Measurements from ENCODE around the gene SLC22A25. TPM values are rescaled to one million over a fixed set of nuclear protein-coding genes. Genes with fewer than 3 reads are reported as not detected.

Gene SLC22A25
- total and polyA plus RNA-seq, 2 of the 13 experiments (the other 11 are each of a cell fraction or from before 2014, with no cell fraction given), result 0.18 to 0.42 TPM

DNA sequence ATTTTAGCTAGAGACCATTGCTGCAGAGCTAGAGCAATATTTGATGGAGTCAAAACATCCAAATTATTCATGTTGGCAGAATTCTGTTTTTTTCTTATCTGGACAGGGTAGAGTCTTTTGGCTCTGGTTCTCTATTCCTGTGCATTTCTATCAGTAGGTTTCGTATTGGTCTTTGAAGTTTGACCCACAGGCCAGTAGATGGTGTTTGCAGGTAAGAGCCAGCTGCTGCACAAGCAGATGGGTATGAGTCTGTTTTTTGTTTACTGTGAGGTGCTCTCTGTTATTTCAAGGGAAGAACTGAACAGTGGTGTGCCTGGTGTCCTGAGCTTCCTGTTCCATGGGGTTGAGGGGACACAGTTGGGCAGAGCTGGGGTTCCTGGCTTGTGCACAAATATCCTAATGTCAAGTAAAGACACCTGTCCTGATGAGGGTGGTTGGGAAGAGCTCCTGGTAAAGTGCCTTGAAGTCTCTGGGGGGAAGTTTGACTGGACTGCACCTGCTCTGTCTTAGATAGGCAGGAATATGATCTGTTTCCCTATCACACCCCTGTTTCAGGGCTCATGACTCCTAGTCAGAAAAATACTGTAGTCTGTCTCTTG, 34.0 kb upstream of the SLC22A25 start (continued):
- 0 out of 2 replicates have a peak, but pooled peaks have one; percentile 49 for TF ChIP-seq CBX5 (CRISPR knock-in tag; IDR thresholded peaks at IDR 0.05; ENCODE audit: borderline replicate concordance)
- TF ChIP-seq, protein P1, sequence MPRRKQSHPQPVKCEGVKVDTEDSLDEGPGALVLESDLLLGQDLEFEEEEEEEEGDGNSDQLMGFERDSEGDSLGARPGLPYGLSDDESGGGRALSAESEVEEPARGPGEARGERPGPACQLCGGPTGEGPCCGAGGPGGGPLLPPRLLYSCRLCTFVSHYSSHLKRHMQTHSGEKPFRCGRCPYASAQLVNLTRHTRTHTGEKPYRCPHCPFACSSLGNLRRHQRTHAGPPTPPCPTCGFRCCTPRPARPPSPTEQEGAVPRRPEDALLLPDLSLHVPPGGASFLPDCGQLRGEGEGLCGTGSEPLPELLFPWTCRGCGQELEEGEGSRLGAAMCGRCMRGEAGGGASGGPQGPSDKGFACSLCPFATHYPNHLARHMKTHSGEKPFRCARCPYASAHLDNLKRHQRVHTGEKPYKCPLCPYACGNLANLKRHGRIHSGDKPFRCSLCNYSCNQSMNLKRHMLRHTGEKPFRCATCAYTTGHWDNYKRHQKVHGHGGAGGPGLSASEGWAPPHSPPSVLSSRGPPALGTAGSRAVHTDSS (CRISPR knock-in tag; conservative IDR thresholded peaks at IDR 0.05), result no peak
- 0 out of 2 replicates have a peak, but pooled peaks have one; percentile 37 for TF ChIP-seq ZKSCAN8 (CRISPR knock-in tag; IDR thresholded peaks at IDR 0.05; ENCODE audit: borderline replicate concordance)
- TF ChIP-seq, protein P2, sequence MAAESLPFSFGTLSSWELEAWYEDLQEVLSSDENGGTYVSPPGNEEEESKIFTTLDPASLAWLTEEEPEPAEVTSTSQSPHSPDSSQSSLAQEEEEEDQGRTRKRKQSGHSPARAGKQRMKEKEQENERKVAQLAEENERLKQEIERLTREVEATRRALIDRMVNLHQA (CRISPR knock-in tag; IDR thresholded peaks at IDR 0.05), result no peak
- no peak for TF ChIP-seq ZNF816 (CRISPR knock-in tag; IDR thresholded peaks at IDR 0.05; ENCODE audit: borderline replicate concordance)
- no peak for TF ChIP-seq ZNF737 (CRISPR knock-in tag; IDR thresholded peaks at IDR 0.05; ENCODE audit: borderline replicate concordance)
- no peak for TF ChIP-seq EHMT2 (IDR thresholded peaks at IDR 0.05; ENCODE audit: borderline replicate concordance, low read depth, low read length)
- TF ChIP-seq ZFP36L1 (CRISPR knock-in tag; IDR thresholded peaks at IDR 0.05), result no peak
- TF ChIP-seq KLF11 (CRISPR knock-in tag; IDR thresholded peaks at IDR 0.05), result no peak
- peak; percentile 10; the same call in 1 of the 2 replicates for TF ChIP-seq ZMYM3 (CRISPR knock-in tag; IDR thresholded peaks at IDR 0.05)
- TF ChIP-seq, protein P3, sequence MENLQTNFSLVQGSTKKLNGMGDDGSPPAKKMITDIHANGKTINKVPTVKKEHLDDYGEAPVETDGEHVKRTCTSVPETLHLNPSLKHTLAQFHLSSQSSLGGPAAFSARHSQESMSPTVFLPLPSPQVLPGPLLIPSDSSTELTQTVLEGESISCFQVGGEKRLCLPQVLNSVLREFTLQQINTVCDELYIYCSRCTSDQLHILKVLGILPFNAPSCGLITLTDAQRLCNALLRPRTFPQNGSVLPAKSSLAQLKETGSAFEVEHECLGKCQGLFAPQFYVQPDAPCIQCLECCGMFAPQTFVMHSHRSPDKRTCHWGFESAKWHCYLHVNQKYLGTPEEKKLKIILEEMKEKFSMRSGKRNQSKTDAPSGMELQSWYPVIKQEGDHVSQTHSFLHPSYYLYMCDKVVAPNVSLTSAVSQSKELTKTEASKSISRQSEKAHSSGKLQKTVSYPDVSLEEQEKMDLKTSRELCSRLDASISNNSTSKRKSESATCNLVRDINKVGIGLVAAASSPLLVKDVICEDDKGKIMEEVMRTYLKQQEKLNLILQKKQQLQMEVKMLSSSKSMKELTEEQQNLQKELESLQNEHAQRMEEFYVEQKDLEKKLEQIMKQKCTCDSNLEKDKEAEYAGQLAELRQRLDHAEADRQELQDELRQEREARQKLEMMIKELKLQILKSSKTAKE (CRISPR knock-in tag; IDR thresholded peaks at IDR 0.05; ENCODE audit: borderline replicate concordance), result no peak
- TF ChIP-seq ARNTL (CRISPR knock-in tag; IDR thresholded peaks at IDR 0.05), result no peak
- TF ChIP-seq, protein P4, sequence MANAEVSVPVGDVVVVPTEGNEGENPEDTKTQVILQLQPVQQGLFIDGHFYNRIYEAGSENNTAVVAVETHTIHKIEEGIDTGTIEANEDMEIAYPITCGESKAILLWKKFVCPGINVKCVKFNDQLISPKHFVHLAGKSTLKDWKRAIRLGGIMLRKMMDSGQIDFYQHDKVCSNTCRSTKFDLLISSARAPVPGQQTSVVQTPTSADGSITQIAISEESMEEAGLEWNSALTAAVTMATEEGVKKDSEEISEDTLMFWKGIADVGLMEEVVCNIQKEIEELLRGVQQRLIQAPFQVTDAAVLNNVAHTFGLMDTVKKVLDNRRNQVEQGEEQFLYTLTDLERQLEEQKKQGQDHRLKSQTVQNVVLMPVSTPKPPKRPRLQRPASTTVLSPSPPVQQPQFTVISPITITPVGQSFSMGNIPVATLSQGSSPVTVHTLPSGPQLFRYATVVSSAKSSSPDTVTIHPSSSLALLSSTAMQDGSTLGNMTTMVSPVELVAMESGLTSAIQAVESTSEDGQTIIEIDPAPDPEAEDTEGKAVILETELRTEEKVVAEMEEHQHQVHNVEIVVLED (CRISPR knock-in tag; IDR thresholded peaks at IDR 0.05; ENCODE audit: borderline replicate concordance), result no peak
- TF ChIP-seq, protein P5, sequence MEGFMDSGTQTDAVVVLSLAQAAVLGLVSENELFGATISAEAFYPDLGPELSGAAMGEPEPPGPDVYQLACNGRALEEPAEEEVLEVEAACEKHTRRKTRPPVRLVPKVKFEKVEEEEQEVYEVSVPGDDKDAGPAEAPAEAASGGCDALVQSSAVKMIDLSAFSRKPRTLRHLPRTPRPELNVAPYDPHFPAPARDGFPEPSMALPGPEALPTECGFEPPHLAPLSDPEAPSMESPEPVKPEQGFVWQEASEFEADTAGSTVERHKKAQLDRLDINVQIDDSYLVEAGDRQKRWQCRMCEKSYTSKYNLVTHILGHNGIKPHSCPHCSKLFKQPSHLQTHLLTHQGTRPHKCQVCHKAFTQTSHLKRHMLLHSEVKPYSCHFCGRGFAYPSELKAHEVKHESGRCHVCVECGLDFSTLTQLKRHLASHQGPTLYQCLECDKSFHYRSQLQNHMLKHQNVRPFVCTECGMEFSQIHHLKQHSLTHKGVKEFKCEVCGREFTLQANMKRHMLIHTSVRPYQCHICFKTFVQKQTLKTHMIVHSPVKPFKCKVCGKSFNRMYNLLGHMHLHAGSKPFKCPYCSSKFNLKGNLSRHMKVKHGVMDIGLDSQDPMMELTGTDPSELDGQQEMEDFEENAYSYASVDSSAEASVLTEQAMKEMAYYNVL (CRISPR knock-in tag; IDR thresholded peaks at IDR 0.05; ENCODE audit: borderline replicate concordance), result no peak
- TF ChIP-seq ZNF570 (CRISPR knock-in tag; IDR thresholded peaks at IDR 0.05; ENCODE audit: borderline replicate concordance), result no peak
- TF ChIP-seq, protein P6, sequence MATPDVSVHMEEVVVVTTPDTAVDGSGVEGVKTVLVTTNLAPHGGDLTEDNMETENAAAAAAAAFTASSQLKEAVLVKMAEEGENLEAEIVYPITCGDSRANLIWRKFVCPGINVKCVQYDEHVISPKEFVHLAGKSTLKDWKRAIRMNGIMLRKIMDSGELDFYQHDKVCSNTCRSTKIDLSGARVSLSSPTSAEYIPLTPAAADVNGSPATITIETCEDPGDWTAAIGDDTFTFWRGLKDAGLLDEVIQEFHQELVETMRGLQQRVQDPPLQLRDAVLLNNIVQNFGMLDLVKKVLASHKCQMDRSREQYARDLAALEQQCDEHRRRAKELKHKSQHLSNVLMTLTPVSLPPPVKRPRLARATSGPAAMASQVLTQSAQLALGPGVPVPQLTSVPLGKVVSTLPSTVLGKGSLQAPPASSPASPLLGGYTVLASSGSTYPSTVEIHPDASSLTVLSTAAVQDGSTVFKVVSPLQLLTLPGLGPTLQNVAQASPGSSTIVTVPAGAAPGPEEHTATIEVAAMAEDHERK (CRISPR knock-in tag; IDR thresholded peaks at IDR 0.05; ENCODE audit: low read depth), result no peak
- no peak for TF ChIP-seq ZNF556 (CRISPR knock-in tag; IDR thresholded peaks at IDR 0.05; ENCODE audit: borderline replicate concordance)
- no peak for TF ChIP-seq ZFP37 (CRISPR knock-in tag; IDR thresholded peaks at IDR 0.05; ENCODE audit: borderline replicate concordance)
- TF ChIP-seq ASH2L (IDR thresholded peaks at IDR 0.05; ENCODE audit: insufficient read length, low read depth, low read length), result no peak
- no peak for TF ChIP-seq NFYB (CRISPR knock-in tag; IDR thresholded peaks at IDR 0.05)

Measured in HepG2 (cell line).